NCI-H82 treated with DMSO at 0.1 percent for 48 hours (cell line): ENCODE results near the gene PMP22.

Source experiments
- DNase-seq: peaks from one replicate; lab custom pipeline; 2025; ENCODE audit not compliant: unreplicated experiment; lab: John Stamatoyannopoulos, UW

PMP22 gene

GRCh38 chr17:15278380-15278779, 13.3 kb upstream of the PMP22 start:
- no peak for DNase-seq

- no peak for DNase-seq
Observed at GRCh38 chr17:15274017-15274416, 8.9 kb upstream of the PMP22 start.

- no peak for DNase-seq
Observed at GRCh38 chr17:15273141-15273793, 8.1 kb upstream of the PMP22 start.

- no peak for DNase-seq
Observed at GRCh38 chr17:15271741-15272140, 6.6 kb upstream of the PMP22 start.

- no peak for DNase-seq
Observed at GRCh38 chr17:15270628-15271381, 5.7 kb upstream of the PMP22 start.

- no peak for DNase-seq
Observed at GRCh38 chr17:15269780-15270089, 4.6 kb upstream of the PMP22 start.

- DNase-seq: no peak
Observed at GRCh38 chr17:15269087-15269779, 4.1 kb upstream of the PMP22 start.

GRCh38 chr17:15268461-15268860, 3.3 kb upstream of the PMP22 start:
- DNase-seq: no peak

GRCh38 chr17:15267996-15268395, 2.9 kb upstream of the PMP22 start:
- DNase-seq: no peak

- no peak for DNase-seq
Observed at GRCh38 chr17:15266325-15267125, 1.4 kb upstream of the PMP22 start.

- DNase-seq: no peak
Observed at GRCh38 chr17:15264542-15264941, 584 bp downstream of the PMP22 start.

GRCh38 chr17:15263680-15264079, 1.4 kb downstream of the PMP22 start:
- no peak for DNase-seq

- DNase-seq: no peak
Observed at GRCh38 chr17:15263206-15263579, 1.9 kb downstream of the PMP22 start.

GRCh38 chr17:15262291-15263205, 2.6 kb downstream of the PMP22 start:
- DNase-seq: no peak

GRCh38 chr17:15261802-15262290, 3.3 kb downstream of the PMP22 start:
- no peak for DNase-seq

GRCh38 chr17:15261258-15261801, 3.8 kb downstream of the PMP22 start:
- no peak for DNase-seq

GRCh38 chr17:15260376-15261257, 4.5 kb downstream of the PMP22 start:
- DNase-seq: peak; percentile 28

GRCh38 chr17:15257796-15258512, 7.2 kb downstream of the PMP22 start:
- DNase-seq: no peak
